ENCODE results near the gene DNAJB7. TPM values are rescaled to one million over a fixed set of nuclear protein-coding genes. Genes with fewer than 3 reads are reported as not detected.
"Not testable (repeated sequence)": the region's sequence is repeated elsewhere in the genome, so short reads cannot be mapped to it uniquely, and the experiment has no call there.

The DNAJB7 gene
- total RNA-seq, 1 donor from 2014 or later, result not detected

GRCh38 chr22:40829131-40829530, 32.8 kb downstream of the DNAJB7 start:
- intact Hi-C loops (cut with micrococcal nuclease), result no loop called here

GRCh38 chr22:40826984-40827741, 34.8 kb downstream of the DNAJB7 start:
- TF ChIP-seq CTCF (IDR thresholded peaks at IDR 0.05), result no peak
- no peak for DNase-seq
- CTCF ChIA-PET, result no interaction called here

More at GRCh38 chr22:40829131-40829530, 32.8 kb downstream of the DNAJB7 start:
- Mint-ChIP-seq H3K27ac (no peak overlapping the region), H3K4me1 (no peaks in the 10 kb centered on the region), H3K4me3 (no peak overlapping the region), H3K36me3 (ENCODE audit: low read depth) (peaks cover 71% of the 10 kb centered on the region), H3K27me3 (no peaks in the 10 kb centered on the region), H3K9me3 (no peaks in the 10 kb centered on the region)
- POLR2A ChIA-PET, result no interaction called here
- CTCF ChIA-PET, result no interaction called here
- no peak for TF ChIP-seq CTCF (IDR thresholded peaks at IDR 0.05)
- DNase-seq (no peak), ATAC-seq (ENCODE audit: low read depth) (no peak)

DNA sequence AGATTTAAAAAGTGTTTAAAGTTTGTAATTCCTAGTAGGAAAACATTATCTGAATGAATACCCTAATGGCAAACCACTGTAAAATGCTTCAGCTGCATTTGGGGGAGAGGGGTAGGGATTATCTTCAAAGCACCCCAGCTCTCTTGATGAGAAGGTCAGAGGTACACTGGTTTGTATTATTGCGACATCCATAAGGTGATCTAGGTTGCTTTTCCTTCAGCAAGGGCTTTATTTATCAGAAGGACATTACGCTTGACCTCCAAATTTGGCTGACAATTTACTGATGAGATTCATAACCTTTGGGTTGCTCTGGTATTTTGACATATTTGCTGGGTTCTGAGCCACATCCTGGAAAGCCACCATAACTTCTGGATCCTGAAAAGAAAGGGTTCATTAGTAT, 35.6 kb downstream of the DNAJB7 start:
- DNase-seq; H3K4me1 Mint-ChIP-seq; POLR2A ChIA-PET; intact Hi-C loops (cut with micrococcal nuclease); H3K27ac Mint-ChIP-seq; H3K4me3 Mint-ChIP-seq; H3K9me3 Mint-ChIP-seq; CTCF ChIA-PET; H3K27me3 Mint-ChIP-seq; ATAC-seq (ENCODE audit: low read depth): not testable (repeated sequence)
- peaks cover 61% of the 10 kb centered on the region for H3K36me3 Mint-ChIP-seq (ENCODE audit: low read depth)

More at GRCh38 chr22:40826984-40827741, 34.8 kb downstream of the DNAJB7 start:
- POLR2A ChIA-PET, result no interaction called here
- Mint-ChIP-seq H3K4me3 (no peak overlapping the region), H3K36me3 (ENCODE audit: low read depth) (peaks cover 65% of the 10 kb centered on the region), H3K27ac (no peak overlapping the region), H3K9me3 (no peaks in the 10 kb centered on the region), H3K4me1 (peaks cover 4% of the 10 kb centered on the region), H3K27me3 (no peaks in the 10 kb centered on the region)
- no peak for ATAC-seq (ENCODE audit: low read depth)
- intact Hi-C loops (cut with micrococcal nuclease), result no loop called here

DNA sequence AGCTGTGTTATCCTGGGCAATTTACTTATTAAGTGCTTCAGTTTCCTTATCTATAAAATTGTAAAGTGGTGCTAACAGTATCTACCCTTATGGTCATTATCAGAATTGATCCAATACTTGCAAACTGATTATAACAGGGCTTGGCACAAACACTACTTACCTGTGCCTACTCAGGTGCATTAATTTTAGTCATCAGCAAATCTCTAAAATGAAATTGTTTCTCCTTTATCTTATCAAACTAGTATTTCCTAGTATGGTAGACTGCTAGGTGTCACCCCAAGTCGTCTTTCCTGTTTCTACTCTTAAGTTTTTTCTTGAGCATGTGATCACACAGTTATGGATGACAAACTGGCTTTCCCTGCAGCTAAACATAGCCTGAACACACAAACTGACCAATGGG, 38.5 kb downstream of the DNAJB7 start:
- Mint-ChIP-seq H3K9me3 (no peaks in the 10 kb centered on the region), H3K27ac (no peak overlapping the region), H3K36me3 (ENCODE audit: low read depth) (peaks cover 42% of the 10 kb centered on the region), H3K4me3 (no peak overlapping the region), H3K27me3 (no peaks in the 10 kb centered on the region), H3K4me1 (peaks cover 18% of the 10 kb centered on the region)
- no peak for TF ChIP-seq CTCF (IDR thresholded peaks at IDR 0.05)
- intact Hi-C loops (cut with micrococcal nuclease), result no loop called here
- ChIA-PET CTCF (no interaction called here), POLR2A (interaction anchor here (0.6 kb wide), 1 partner anchor 476 kb away, joined by 8 read pairs; no protein-coding TSS in a partner anchor)
- no peak for ATAC-seq (ENCODE audit: low read depth)
- no peak for DNase-seq

DNA sequence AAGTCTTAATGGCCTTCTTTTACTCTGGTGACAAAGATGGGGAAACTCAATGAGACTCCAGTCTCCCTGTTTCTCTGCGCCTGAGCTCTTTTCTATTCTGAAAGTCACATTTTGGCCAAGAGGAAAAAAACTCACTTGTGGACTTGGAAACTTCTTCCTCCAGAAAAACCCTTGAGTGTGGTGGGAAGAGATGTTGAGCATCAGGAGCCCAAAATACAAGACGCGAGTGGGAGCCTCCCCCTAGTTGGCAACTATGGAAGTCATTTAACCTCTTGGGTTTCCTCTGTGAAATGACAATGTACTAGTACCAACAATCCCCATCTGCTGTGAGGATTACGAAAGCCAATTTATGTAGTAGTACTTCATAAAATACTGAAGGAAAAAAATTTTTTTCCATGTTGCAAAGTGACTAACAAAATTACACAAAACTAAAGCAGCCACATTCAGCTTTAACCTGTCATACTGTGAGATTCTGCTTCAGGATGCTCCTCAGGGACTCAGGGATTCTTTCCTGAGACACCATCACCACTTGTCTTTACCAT, 42.2 kb downstream of the DNAJB7 start:
- ATAC-seq (ENCODE audit: low read depth) (no peak), DNase-seq (no peak)
- CTCF ChIA-PET, result interaction anchor here (2.1 kb wide), 1 partner anchor 137 kb away, joined by 6 read pairs; no protein-coding TSS in a partner anchor
- H3K27ac Mint-ChIP-seq, result peak overlapping the region; percentile 41
- H3K4me1 Mint-ChIP-seq, result peaks cover 34% of the 10 kb centered on the region
- no peaks in the 10 kb centered on the region for H3K9me3 Mint-ChIP-seq
- TF ChIP-seq CTCF (IDR thresholded peaks at IDR 0.05), result no peak
- no peaks in the 10 kb centered on the region for H3K27me3 Mint-ChIP-seq
- intact Hi-C loops (cut with micrococcal nuclease), result loop anchor here (1.0 to 10.0 kb wide), 5 partner anchors 37 to 295 kb away; partner anchors contain the start of genes RBX1 and ST13
- H3K36me3 Mint-ChIP-seq (ENCODE audit: low read depth), result peaks cover 19% of the 10 kb centered on the region
- H3K4me3 Mint-ChIP-seq, result peak overlapping the region; percentile 98
- POLR2A ChIA-PET, result interaction anchor here (0.6 to 2.4 kb wide), 6 partner anchors 36 to 317 kb away, joined by 3 to 18 read pairs (median 6); partner anchors contain the start of genes ST13 and XPNPEP3

Data from activated B cell treated with CpG ODN at 0.5 μM for 24 hours (primary cell).